ENCODE results near the gene PIK3R1. TPM values are rescaled to one million over a fixed set of nuclear protein-coding genes. Genes with fewer than 3 reads are reported as not detected.

The PIK3R1 gene
- total and polyA plus RNA-seq, 10 of the 15 experiments (the other 5 are each of a cell fraction or from before 2014, with no cell fraction given): 7.8 to 38.4 (median 15.7) TPM

DNA sequence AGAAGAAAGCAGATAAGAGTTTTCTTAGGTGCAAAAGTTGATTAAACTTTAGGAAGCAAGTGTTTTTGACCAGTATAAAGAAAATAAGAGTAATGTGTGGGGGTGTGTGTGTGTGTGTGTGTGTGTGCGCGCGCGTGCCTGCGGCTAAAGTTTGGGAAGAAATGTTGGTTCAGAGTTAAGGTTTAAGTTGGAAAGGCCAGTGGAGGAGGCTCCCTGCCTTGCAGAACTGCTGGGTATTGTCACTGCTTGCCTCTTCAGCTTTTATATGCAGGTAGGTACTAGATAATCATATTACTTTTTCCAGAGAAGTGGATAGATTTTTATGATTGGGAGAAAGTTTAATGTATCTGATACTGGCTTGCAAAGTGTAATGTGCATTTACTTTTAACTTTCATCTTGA lies 2.0 kb downstream of the PIK3R1 start (continued):
- TF ChIP-seq, protein P1, sequence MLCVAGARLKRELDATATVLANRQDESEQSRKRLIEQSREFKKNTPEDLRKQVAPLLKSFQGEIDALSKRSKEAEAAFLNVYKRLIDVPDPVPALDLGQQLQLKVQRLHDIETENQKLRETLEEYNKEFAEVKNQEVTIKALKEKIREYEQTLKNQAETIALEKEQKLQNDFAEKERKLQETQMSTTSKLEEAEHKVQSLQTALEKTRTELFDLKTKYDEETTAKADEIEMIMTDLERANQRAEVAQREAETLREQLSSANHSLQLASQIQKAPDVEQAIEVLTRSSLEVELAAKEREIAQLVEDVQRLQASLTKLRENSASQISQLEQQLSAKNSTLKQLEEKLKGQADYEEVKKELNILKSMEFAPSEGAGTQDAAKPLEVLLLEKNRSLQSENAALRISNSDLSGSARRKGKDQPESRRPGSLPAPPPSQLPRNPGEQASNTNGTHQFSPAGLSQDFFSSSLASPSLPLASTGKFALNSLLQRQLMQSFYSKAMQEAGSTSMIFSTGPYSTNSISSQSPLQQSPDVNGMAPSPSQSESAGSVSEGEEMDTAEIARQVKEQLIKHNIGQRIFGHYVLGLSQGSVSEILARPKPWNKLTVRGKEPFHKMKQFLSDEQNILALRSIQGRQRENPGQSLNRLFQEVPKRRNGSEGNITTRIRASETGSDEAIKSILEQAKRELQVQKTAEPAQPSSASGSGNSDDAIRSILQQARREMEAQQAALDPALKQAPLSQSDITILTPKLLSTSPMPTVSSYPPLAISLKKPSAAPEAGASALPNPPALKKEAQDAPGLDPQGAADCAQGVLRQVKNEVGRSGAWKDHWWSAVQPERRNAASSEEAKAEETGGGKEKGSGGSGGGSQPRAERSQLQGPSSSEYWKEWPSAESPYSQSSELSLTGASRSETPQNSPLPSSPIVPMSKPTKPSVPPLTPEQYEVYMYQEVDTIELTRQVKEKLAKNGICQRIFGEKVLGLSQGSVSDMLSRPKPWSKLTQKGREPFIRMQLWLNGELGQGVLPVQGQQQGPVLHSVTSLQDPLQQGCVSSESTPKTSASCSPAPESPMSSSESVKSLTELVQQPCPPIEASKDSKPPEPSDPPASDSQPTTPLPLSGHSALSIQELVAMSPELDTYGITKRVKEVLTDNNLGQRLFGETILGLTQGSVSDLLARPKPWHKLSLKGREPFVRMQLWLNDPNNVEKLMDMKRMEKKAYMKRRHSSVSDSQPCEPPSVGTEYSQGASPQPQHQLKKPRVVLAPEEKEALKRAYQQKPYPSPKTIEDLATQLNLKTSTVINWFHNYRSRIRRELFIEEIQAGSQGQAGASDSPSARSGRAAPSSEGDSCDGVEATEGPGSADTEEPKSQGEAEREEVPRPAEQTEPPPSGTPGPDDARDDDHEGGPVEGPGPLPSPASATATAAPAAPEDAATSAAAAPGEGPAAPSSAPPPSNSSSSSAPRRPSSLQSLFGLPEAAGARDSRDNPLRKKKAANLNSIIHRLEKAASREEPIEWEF (IDR thresholded peaks at IDR 0.05; ENCODE audit: insufficient replicate concordance, low read depth, low read length): no peak
- TF ChIP-seq POU2F2 (IDR thresholded peaks at IDR 0.05; ENCODE audit: borderline replicate concordance, low read depth, low read length) (no peak), FOXK2 (IDR thresholded peaks at IDR 0.05) (no peak)

- Histone ChIP-seq H3K4me3 (0 out of 2 replicates have a peak overlapping the region, but pooled peaks have one; percentile 20), H3K9me3 (replicated peaks; ENCODE audit: control insufficient read depth, insufficient read depth, low read length) (peaks cover 2% of the 10 kb centered on the region; the same call in 2 of the 3 replicates), H3K9ac (ENCODE audit: control insufficient read depth, insufficient read depth, low read length) (no peak overlapping the region), H3K36me3 (ENCODE audit: control insufficient read depth in 2 of 2, insufficient read depth in 2 of 2, low read length in 1 of 2) (no peaks in the 10 kb centered on the region), H2AFZ (ENCODE audit: control insufficient read depth, low read depth, low read length) (no peak overlapping the region), H3K4me2 (ENCODE audit: control insufficient read depth, insufficient read depth) (peak overlapping the region; percentile 41; the same call in 1 of the 2 replicates), H3K79me2 (ENCODE audit: control insufficient read depth, insufficient read depth, low read length) (peaks cover 80% of the 10 kb centered on the region), H4K20me1 (ENCODE audit: control insufficient read depth, insufficient read depth) (peaks cover 3% of the 10 kb centered on the region), H3K4me1 (ENCODE audit: control insufficient read depth, insufficient read depth, low read length) (peaks cover under 1% of the 10 kb centered on the region; the same call in 1 of the 2 replicates), H3K27ac (ENCODE audit: control insufficient read depth, insufficient read depth) (no peak overlapping the region), H3K27me3 (replicated peaks in 1 of 2; ENCODE audit: control insufficient read depth in 2 of 2, insufficient read depth in 2 of 2, low read length in 1 of 2) (no peaks in the 10 kb centered on the region)
- no TSS peak for BruUV-seq (replicated peaks)
- WGBS (ENCODE audit: insufficient coverage, insufficient replicate concordance, low lambda C conversion rate, missing lambda C conversion rate): 97% methylated on average over 3 of the region's 3 CpGs
- DNase-seq (ENCODE audit: low read depth, low spot score) (no peak), FAIRE-seq (no peak), ATAC-seq (no peak)
- intact Hi-C loops (cut with micrococcal nuclease; ENCODE audit: unreplicated experiment): no loop called here
- ChIA-PET POLR2A (interaction anchor here (0.6 kb wide), 1 partner anchor 363 kb away, joined by 4 read pairs; no protein-coding TSS in a partner anchor), RAD21 (ENCODE audit: unreplicated experiment) (interaction anchor here (0.9 to 1.6 kb wide), 7 partner anchors 11 to 54 kb away, joined by 3 to 6 read pairs (median 4); no protein-coding TSS in a partner anchor), SMC1A (ENCODE audit: uncharacterized antibody, unreplicated experiment) (interaction anchor here (0.5 to 5.1 kb wide), 11 partner anchors 10 to 1277 kb away, joined by 3 to 39 read pairs (median 4); no protein-coding TSS in a partner anchor), CTCF (interaction anchor here (0.9 to 1.6 kb wide), 6 partner anchors 16 to 53 kb away, joined by 3 to 5 read pairs (median 4); no protein-coding TSS in a partner anchor)
- in situ Hi-C loops (cut with MboI): no loop called here
- TF ChIP-seq ZBED1 (IDR thresholded peaks at IDR 0.05; ENCODE audit: borderline replicate concordance) (no peak), ATF7 (IDR thresholded peaks at IDR 0.05; ENCODE audit: low read depth) (no peak), JUND (IDR thresholded peaks at IDR 0.05; ENCODE audit: low read depth, low read length) (no peak), HDAC6 (IDR thresholded peaks at IDR 0.05; ENCODE audit: unreplicated experiment) (no peak), CHD2 (IDR thresholded peaks at IDR 0.05; ENCODE audit: borderline replicate concordance, low read depth, low read length) (no peak), NFYB (IDR thresholded peaks at IDR 0.05; ENCODE audit: insufficient read depth, low read depth, low read length) (no peak)
- TF ChIP-seq, protein P2, sequence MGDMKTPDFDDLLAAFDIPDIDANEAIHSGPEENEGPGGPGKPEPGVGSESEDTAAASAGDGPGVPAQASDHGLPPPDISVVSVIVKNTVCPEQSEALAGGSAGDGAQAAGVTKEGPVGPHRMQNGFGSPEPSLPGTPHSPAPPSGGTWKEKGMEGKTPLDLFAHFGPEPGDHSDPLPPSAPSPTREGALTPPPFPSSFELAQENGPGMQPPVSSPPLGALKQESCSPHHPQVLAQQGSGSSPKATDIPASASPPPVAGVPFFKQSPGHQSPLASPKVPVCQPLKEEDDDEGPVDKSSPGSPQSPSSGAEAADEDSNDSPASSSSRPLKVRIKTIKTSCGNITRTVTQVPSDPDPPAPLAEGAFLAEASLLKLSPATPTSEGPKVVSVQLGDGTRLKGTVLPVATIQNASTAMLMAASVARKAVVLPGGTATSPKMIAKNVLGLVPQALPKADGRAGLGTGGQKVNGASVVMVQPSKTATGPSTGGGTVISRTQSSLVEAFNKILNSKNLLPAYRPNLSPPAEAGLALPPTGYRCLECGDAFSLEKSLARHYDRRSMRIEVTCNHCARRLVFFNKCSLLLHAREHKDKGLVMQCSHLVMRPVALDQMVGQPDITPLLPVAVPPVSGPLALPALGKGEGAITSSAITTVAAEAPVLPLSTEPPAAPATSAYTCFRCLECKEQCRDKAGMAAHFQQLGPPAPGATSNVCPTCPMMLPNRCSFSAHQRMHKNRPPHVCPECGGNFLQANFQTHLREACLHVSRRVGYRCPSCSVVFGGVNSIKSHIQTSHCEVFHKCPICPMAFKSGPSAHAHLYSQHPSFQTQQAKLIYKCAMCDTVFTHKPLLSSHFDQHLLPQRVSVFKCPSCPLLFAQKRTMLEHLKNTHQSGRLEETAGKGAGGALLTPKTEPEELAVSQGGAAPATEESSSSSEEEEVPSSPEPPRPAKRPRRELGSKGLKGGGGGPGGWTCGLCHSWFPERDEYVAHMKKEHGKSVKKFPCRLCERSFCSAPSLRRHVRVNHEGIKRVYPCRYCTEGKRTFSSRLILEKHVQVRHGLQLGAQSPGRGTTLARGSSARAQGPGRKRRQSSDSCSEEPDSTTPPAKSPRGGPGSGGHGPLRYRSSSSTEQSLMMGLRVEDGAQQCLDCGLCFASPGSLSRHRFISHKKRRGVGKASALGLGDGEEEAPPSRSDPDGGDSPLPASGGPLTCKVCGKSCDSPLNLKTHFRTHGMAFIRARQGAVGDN (IDR thresholded peaks at IDR 0.05): no peak
These were observed 3.7 kb downstream of the PIK3R1 start for GRCh38 chr5:68219161-68219816.

All from GM12878 (cell line).